VCaP (cell line): ENCODE data around the gene MAU2.
A peak's percentile ranks its signal among the peaks of the same experiment; 100 is the strongest.

ENCODE experiments used
- H3K27ac ChIP-seq: fragments of 450-650 bp; 2 replicates; pipeline ENCODE4 v1.5.1; 2017
- CTCF ChIP-seq: fragments of 450-650 bp; conservative IDR thresholded peaks from 2 replicates; pipeline ENCODE4 v1.5.1; 2017; ENCODE audit warnings: mild to moderate bottlenecking, moderate library complexity

The MAU2 gene

GRCh38 chr19:19356901-19357566 is 36.4 kb downstream of the MAU2 start:
- no peak for TF ChIP-seq CTCF
- H3K27ac ChIP-seq, result no peak overlapping the region

DNA sequence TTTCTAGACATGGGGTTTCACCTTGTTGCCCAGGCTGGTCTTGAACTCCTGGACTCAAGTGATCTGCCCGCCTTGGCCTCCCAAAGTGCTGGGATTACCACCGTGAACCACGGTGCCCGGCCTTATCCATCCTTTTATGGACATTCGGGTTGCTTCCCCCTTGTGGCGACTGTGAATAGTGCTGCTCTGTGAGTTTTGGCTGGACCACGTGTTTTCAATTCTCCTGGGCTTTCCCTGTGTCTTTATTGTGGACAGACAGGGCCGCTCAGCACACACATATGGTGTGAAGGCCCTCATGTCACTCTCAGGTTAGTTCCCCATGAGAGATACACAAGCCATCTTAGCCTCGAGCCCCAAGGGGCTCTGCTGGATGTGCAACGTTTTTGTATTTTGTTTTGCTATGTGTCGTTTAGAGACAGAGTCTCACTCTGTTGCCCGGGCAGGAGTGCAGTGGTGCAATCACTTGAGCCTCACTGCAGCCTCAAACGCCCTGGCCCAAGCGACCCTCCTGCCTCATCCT is 40.5 kb downstream of the MAU2 start:
- peak overlapping the region; percentile 18; the same call in 1 of the 2 replicates for H3K27ac ChIP-seq
- TF ChIP-seq CTCF, result peak; percentile 74

DNA sequence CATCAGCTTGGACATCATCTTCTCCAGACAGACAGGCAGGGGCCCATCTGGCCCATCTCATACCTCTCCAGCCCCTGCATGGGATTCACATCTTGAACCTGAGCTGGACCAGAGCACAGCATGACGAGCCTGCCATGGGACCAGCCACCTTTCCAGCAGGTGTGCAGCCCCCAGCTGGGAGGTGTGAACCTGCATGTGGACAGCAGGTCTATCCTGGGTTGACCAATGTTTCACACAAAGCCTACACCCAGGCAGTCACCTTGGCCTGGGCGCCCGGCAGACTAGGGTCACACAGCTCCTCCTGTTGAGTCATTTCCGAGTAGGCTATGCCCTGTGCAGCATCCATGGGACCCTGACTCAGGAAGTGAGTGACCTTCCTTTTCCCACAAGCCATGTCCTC is 41.4 kb downstream of the MAU2 start:
- H3K27ac ChIP-seq, result no peak overlapping the region
- TF ChIP-seq CTCF, result no peak

GRCh38 chr19:19366434-19367396 is 46.1 kb downstream of the MAU2 start:
- peak overlapping the region; percentile 22; the same call in 1 of the 2 replicates for H3K27ac ChIP-seq
- TF ChIP-seq CTCF, result peak; percentile 91

- no peak overlapping the region for H3K27ac ChIP-seq
- no peak for TF ChIP-seq CTCF
Observed at GRCh38 chr19:19368087-19368486, 47.5 kb downstream of the MAU2 start.

GRCh38 chr19:19371059-19371458 is 50.4 kb downstream of the MAU2 start:
- no peak overlapping the region for H3K27ac ChIP-seq
- no peak for TF ChIP-seq CTCF
